ENCODE data around the gene OR5AR1.

The OR5AR1 gene

DNA sequence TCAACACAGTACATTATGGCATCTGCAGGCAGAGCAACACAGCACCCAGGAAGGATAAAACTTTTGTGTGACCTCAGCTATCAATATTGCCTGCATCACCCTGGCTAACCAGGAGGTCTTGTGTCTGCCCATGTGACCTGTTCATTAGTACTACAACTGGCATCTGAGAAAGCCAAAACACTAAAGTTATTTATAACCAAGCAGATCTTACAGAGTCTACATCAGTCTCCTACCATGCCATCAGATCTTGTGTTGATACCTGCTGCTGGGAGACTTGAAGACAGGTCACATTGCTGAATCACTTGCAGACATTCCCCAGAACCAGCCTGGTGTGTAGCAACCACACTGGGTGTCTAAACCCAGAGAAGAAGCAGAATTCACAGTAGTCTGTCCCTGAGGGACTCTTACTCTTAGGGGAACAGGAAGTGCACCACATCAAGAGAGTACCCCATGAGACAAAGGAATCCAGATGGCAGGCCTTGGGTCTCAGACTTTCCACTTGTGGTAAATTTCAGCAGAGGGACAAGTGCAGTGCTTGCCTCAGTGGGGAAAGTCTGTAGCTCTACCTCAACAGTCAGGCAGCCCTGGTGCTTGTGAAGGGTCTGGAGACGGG, 42.4 kb downstream of the OR5AR1 start (continued):
- TF ChIP-seq ZNF626 (tag by site-specific recombination; IDR thresholded peaks at IDR 0.05), result no peak
- TF ChIP-seq, protein P1, sequence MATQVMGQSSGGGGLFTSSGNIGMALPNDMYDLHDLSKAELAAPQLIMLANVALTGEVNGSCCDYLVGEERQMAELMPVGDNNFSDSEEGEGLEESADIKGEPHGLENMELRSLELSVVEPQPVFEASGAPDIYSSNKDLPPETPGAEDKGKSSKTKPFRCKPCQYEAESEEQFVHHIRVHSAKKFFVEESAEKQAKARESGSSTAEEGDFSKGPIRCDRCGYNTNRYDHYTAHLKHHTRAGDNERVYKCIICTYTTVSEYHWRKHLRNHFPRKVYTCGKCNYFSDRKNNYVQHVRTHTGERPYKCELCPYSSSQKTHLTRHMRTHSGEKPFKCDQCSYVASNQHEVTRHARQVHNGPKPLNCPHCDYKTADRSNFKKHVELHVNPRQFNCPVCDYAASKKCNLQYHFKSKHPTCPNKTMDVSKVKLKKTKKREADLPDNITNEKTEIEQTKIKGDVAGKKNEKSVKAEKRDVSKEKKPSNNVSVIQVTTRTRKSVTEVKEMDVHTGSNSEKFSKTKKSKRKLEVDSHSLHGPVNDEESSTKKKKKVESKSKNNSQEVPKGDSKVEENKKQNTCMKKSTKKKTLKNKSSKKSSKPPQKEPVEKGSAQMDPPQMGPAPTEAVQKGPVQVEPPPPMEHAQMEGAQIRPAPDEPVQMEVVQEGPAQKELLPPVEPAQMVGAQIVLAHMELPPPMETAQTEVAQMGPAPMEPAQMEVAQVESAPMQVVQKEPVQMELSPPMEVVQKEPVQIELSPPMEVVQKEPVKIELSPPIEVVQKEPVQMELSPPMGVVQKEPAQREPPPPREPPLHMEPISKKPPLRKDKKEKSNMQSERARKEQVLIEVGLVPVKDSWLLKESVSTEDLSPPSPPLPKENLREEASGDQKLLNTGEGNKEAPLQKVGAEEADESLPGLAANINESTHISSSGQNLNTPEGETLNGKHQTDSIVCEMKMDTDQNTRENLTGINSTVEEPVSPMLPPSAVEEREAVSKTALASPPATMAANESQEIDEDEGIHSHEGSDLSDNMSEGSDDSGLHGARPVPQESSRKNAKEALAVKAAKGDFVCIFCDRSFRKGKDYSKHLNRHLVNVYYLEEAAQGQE (tag by site-specific recombination; IDR thresholded peaks at IDR 0.05), result no peak
- TF ChIP-seq FEZF1 (tag by site-specific recombination; IDR thresholded peaks at IDR 0.05), result no peak
- TF ChIP-seq, protein P2, sequence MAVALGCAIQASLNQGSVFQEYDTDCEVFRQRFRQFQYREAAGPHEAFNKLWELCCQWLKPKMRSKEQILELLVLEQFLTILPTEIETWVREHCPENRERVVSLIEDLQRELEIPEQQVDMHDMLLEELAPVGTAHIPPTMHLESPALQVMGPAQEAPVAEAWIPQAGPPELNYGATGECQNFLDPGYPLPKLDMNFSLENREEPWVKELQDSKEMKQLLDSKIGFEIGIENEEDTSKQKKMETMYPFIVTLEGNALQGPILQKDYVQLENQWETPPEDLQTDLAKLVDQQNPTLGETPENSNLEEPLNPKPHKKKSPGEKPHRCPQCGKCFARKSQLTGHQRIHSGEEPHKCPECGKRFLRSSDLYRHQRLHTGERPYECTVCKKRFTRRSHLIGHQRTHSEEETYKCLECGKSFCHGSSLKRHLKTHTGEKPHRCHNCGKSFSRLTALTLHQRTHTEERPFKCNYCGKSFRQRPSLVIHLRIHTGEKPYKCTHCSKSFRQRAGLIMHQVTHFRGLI (tag by site-specific recombination; IDR thresholded peaks at IDR 0.05), result no peak

DNA sequence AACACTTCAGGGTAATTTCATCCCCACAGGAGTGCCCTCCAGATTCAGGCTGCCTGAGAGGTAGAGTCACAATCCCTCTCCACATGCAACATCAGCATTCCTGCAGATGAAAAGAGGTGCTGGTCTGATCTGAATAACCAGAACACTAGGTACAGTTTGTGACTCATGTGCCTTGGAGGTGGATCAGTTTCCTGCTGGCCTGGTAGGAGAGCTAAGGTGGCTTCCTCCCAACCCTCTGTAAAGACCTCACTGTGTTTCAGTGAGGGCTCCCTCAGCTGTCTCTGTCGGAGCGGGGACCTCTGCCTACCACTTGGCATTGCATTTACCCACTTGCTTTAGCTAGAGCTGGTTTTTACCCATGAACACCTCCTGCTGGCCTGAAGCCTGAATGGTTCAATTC, 43.0 kb downstream of the OR5AR1 start:
- ChIA-PET CTCF (interaction anchor here (0.5 kb wide), 1 partner anchor 9 kb away, joined by 3 read pairs; no protein-coding TSS in a partner anchor), POLR2A (no interaction called here)
- TF ChIP-seq ZNF292 (tag by site-specific recombination; IDR thresholded peaks at IDR 0.05; ENCODE audit: borderline replicate concordance, low read depth), result no peak
- no peak for TF ChIP-seq ZNF311 (tag by site-specific recombination; IDR thresholded peaks at IDR 0.05; ENCODE audit: borderline replicate concordance)
- no peak for TF ChIP-seq ZNF391 (tag by site-specific recombination; IDR thresholded peaks at IDR 0.05; ENCODE audit: borderline replicate concordance, low read depth)
- Histone ChIP-seq H3K9me3 (ENCODE audit: control insufficient read depth, insufficient read depth, low read depth, low read length) (no peaks in the 10 kb centered on the region), H3K36me3 (ENCODE audit: control insufficient read depth in 2 of 2, insufficient read depth in 1 of 2, low read length in 2 of 2) (no peaks in the 10 kb centered on the region), H3K4me3 (ENCODE audit: low read depth, low read length) (no peak overlapping the region), H3K27ac (ENCODE audit: extremely low read depth, low read depth, low read length) (no peak overlapping the region), H3K4me1 (ENCODE audit: control insufficient read depth, insufficient read depth, low read length) (no peaks in the 10 kb centered on the region)

DNA sequence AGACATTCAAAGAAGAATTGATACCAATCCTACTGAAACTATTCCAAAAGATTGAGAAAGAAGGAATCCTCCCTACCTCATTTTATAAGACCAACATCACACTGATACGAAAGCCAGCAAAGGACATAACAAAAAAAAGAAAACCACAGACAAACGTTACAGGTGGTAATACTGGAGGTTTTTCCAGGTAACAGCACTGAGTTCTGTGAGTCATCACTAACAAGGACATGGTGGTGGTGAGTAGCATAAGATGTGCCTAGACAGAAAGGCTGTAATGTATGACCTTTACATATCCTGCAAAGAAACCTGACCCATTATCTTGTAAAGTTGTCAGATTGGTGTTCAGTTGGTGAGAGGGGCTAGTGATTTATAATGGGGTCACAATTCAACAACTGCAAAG, 50.7 kb downstream of the OR5AR1 start:
- Histone ChIP-seq H3K4me1 (ENCODE audit: control insufficient read depth, insufficient read depth, low read length) (no peaks in the 10 kb centered on the region), H3K4me3 (ENCODE audit: low read depth, low read length) (no peak overlapping the region), H3K27ac (ENCODE audit: extremely low read depth, low read depth, low read length) (no peak overlapping the region), H3K36me3 (ENCODE audit: control insufficient read depth in 2 of 2, insufficient read depth in 1 of 2, low read length in 2 of 2) (no peaks in the 10 kb centered on the region), H3K9me3 (ENCODE audit: control insufficient read depth, insufficient read depth, low read depth, low read length) (no peaks in the 10 kb centered on the region)
- CTCF ChIA-PET, result no interaction called here
- POLR2A ChIA-PET, result no interaction called here
- no peak for TF ChIP-seq ZNF521 (tag by site-specific recombination; IDR thresholded peaks at IDR 0.05)
- TF ChIP-seq, protein P3, sequence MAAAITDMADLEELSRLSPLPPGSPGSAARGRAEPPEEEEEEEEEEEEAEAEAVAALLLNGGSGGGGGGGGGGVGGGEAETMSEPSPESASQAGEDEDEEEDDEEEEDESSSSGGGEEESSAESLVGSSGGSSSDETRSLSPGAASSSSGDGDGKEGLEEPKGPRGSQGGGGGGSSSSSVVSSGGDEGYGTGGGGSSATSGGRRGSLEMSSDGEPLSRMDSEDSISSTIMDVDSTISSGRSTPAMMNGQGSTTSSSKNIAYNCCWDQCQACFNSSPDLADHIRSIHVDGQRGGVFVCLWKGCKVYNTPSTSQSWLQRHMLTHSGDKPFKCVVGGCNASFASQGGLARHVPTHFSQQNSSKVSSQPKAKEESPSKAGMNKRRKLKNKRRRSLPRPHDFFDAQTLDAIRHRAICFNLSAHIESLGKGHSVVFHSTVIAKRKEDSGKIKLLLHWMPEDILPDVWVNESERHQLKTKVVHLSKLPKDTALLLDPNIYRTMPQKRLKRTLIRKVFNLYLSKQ (tag by site-specific recombination; IDR thresholded peaks at IDR 0.05; ENCODE audit: borderline replicate concordance), result no peak
- TF ChIP-seq ZNF350 (tag by site-specific recombination; IDR thresholded peaks at IDR 0.05), result no peak
- no peak for TF ChIP-seq ZNF335 (tag by site-specific recombination; conservative IDR thresholded peaks at IDR 0.05)
- no peak for TF ChIP-seq ZNF747 (tag by site-specific recombination; IDR thresholded peaks at IDR 0.05)
- TF ChIP-seq KLF9 (tag by site-specific recombination; IDR thresholded peaks at IDR 0.05; ENCODE audit: low read depth), result no peak
- no peak for TF ChIP-seq ZNF239 (tag by site-specific recombination; IDR thresholded peaks at IDR 0.05)
- no peak for TF ChIP-seq ZNF202 (tag by site-specific recombination; IDR thresholded peaks at IDR 0.05; ENCODE audit: borderline replicate concordance)
- TF ChIP-seq, protein P4, sequence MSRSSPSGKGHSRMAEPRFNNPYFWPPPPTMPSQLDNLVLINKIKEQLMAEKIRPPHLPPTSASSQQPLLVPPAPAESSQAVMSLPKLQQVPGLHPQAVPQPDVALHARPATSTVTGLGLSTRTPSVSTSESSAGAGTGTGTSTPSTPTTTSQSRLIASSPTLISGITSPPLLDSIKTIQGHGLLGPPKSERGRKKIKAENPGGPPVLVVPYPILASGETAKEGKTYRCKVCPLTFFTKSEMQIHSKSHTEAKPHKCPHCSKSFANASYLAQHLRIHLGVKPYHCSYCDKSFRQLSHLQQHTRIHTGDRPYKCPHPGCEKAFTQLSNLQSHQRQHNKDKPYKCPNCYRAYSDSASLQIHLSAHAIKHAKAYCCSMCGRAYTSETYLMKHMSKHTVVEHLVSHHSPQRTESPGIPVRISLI (tag by site-specific recombination; IDR thresholded peaks at IDR 0.05), result no peak
- TF ChIP-seq ZFP69B (tag by site-specific recombination; IDR thresholded peaks at IDR 0.05), result no peak
- no peak for TF ChIP-seq ZNF658 (tag by site-specific recombination; IDR thresholded peaks at IDR 0.05)

Measured in HEK293 (cell line).